HG02970 (cell line): ENCODE measurements around the gene L1CAM.

Experiments used
- ATAC-seq: cut with Tn5 transposase; IDR thresholded peaks from one replicate; pipeline ENCODE4 v1.9.1; 2021; ENCODE audit warnings: mild to moderate bottlenecking, moderate library complexity, moderate number of reproducible peaks; ENCODE audit not compliant: unreplicated experiment, low FRiP score

Gene L1CAM

GRCh38 chrX:153925739-153926551 lies 40.0 kb upstream of the L1CAM start, which contains the start of gene ARHGAP4:
Gene ARHGAP4, minus strand, starts transcription at chrX:153926264. Its CDS starts 62 bp downstream, at chrX:153926202.
- no peak for ATAC-seq

GRCh38 chrX:153925387-153925738 lies 39.4 kb upstream of the L1CAM start:
- ATAC-seq, result no peak

GRCh38 chrX:153924149-153924861 lies 38.3 kb upstream of the L1CAM start:
- no peak for ATAC-seq

GRCh38 chrX:153922932-153923857 lies 37.2 kb upstream of the L1CAM start:
- no peak for ATAC-seq

GRCh38 chrX:153921511-153922446 lies 35.8 kb upstream of the L1CAM start:
- ATAC-seq, result no peak

GRCh38 chrX:153921070-153921469 lies 35.1 kb upstream of the L1CAM start:
- ATAC-seq, result no peak

GRCh38 chrX:153920546-153920945 lies 34.6 kb upstream of the L1CAM start:
- no peak for ATAC-seq

- ATAC-seq, result no peak
Measured at GRCh38 chrX:153919281-153919680, 33.3 kb upstream of the L1CAM start.

GRCh38 chrX:153917869-153918268 lies 31.9 kb upstream of the L1CAM start:
- ATAC-seq, result no peak

- no peak for ATAC-seq
Measured at GRCh38 chrX:153913701-153914100, 27.7 kb upstream of the L1CAM start.

- ATAC-seq, result no peak
Measured at GRCh38 chrX:153913211-153913610, 27.2 kb upstream of the L1CAM start.

GRCh38 chrX:153911798-153912197 lies 25.8 kb upstream of the L1CAM start:
- ATAC-seq, result no peak

- ATAC-seq, result no peak
Measured at GRCh38 chrX:153910446-153910845, 24.5 kb upstream of the L1CAM start.

GRCh38 chrX:153909980-153910360 lies 24.0 kb upstream of the L1CAM start:
- no peak for ATAC-seq

GRCh38 chrX:153909024-153909979 lies 23.3 kb upstream of the L1CAM start:
- ATAC-seq, result no peak

- no peak for ATAC-seq
Measured at GRCh38 chrX:153908219-153908860, 22.4 kb upstream of the L1CAM start.

GRCh38 chrX:153907456-153907855 lies 21.5 kb upstream of the L1CAM start:
- ATAC-seq, result no peak
